KOPT-K1 (cell line): ENCODE measurements around the gene RTEL1.

Source experiments
- H3K27ac ChIP-seq: fragments of 200-600 bp; sonication (generic); 2 replicates; pipeline ENCODE4 v1.5.1; 2016; ENCODE audit warnings: antibody characterized with exemption, mild to moderate bottlenecking, low read depth, low read length; ENCODE audit not compliant: poor library complexity, severe bottlenecking
- H3K36me3 ChIP-seq: fragments of 200-600 bp; sonication (generic); 2 replicates; pipeline ENCODE4 v1.5.1; 2017; ENCODE audit warnings: antibody characterized with exemption, mild to moderate bottlenecking, low read length, moderate library complexity; ENCODE audit not compliant: insufficient read depth
- H3K9me3 ChIP-seq: fragments of 200-600 bp; sonication (generic); 2 replicates; pipeline ENCODE4 v1.5.1; 2017; ENCODE audit warnings: antibody characterized with exemption, low read length, mild to moderate bottlenecking; ENCODE audit not compliant: insufficient read depth, poor library complexity, severe bottlenecking

The RTEL1 gene

DNA sequence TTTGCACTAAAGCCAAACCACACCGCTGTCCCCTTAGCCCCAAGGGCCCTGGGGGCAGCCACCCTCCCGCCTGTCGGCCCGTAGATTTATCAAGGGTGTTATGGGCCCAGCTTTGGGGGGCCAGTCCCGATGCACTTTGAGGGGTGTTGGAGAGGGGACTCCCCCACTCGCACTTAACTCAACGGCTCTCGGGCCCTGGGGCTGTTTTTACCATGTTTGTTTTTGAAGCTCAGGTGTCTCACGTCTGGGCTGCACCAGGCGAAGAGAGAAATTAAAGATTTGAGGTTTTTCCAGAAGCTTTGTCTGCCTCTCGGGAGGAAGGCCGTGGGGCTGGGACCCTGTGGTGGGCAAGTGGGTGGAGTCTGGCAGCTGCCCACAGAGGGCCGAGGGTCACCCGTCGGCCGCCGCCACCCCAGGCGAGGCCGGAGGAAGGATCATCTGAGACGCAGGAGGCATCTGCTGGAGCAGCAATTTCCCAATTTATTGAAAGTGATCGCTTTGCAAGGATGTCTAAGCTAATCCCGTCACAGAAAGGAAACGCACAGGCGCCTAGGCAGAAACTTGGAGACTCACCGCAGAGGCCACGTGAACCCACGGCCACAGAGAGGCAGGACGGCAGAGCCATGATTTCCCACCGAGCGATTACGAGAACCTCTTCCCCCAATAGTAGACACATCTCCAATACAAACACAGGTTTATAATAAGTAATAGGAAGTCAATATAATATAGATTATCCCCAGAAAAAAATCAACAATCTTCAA is 85.3 kb downstream of the RTEL1 start:
- H3K9me3 ChIP-seq, result no peaks in the 10 kb centered on the region

DNA sequence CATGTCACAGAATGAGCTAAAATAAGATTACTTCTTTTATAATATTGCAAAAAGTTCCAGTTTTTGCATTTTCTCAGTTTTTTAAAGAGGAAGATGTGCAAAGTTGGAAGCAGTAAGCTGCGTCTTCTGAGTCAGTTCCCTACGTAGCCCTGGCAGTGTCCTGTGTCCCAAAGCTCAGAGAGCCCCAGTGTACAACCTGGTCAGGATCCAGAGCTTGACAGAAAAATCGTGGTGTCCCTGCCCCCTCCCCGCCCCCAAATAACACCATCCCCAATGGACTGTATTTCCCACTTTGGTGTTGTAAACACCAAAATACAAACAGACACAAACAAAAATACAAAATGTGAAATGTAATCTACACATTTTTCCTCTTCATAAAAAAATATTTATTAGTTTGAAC is 86.0 kb downstream of the RTEL1 start:
- H3K9me3 ChIP-seq, result no peaks in the 10 kb centered on the region
- peaks cover 5% of the 10 kb centered on the region; the same call in 1 of the 2 replicates for H3K36me3 ChIP-seq
- H3K27ac ChIP-seq, result no peak overlapping the region

More for the DNA sequence above, 85.3 kb downstream of the RTEL1 start:
- Histone ChIP-seq H3K27ac (no peak overlapping the region), H3K36me3 (peaks cover 8% of the 10 kb centered on the region; the same call in 1 of the 2 replicates)

DNA sequence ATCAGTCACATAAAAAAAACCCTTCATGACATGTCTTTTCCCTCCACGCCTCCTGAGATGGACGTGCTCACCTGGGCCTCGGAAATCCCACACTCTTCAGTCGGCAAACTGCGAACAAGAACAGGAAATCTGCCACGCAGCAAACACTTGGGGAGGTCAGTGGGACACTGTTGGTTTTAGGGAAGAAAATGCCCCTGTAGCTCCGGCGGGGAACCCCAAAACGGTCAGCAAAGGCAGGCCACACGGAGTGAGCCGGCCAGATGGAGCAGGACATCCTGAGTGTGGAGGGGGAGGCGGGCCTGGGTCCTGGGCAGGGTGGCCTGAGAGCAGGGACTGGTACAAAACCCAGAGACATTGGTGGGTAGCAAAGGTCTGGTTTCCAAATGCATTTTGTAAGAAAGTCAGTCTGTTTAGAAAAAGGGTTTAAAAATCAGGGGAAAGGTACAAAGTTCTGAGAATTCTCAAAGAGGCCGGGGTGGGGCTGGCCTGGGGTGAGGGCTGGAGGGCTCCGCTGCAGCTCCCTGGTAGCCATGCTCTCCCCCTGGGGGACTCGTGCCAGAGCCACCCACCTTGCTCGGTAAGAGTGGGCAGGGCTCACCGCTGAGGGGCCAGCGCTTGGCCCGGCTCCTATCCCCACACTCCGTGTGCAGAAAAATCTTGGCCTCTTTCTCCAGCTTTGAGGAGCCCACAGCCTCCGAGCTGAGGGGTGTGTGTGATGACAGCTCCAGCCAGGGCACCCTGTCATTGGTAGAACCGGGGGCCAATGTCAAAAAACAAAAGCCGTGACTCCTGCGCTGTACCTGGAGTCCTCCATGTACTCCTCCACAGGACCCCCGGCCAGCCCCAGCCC is 86.7 kb downstream of the RTEL1 start:
- no peaks in the 10 kb centered on the region for H3K9me3 ChIP-seq
- H3K27ac ChIP-seq, result no peak overlapping the region
- H3K36me3 ChIP-seq, result peaks cover 5% of the 10 kb centered on the region; the same call in 1 of the 2 replicates

DNA sequence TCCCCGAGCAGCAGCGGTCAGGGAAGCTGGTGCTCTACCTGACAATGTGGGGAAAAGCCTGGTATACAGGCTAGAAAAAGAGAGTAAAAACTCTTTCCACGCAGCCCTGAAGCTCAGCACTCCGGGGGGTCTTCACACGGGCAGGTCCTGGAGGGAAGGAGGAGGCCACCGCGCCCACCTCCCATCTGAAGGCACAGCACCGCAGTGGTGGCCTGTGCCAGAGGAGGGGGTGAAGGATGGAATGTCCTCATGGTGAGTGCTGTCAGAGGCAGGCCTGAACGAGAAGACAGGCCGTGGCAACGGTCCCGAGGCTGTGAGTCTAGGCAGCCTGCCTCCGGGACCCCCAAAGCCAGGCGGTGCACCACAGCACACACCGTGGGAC is 87.3 kb downstream of the RTEL1 start:
- H3K27ac ChIP-seq, result no peak overlapping the region
- peaks cover 5% of the 10 kb centered on the region; the same call in 1 of the 2 replicates for H3K36me3 ChIP-seq
- H3K9me3 ChIP-seq, result no peaks in the 10 kb centered on the region
